ENCODE results near the gene ZNF497.
A peak's percentile ranks its signal among the peaks of the same experiment; 100 is the strongest.

Gene ZNF497

GRCh38 chr19:58305932-58306323 lies 56.6 kb downstream of the ZNF497 start:
- DNase-seq = peak; percentile 84

- peak; percentile 100 for DNase-seq
Measured at GRCh38 chr19:58305065-58305931, 57.3 kb downstream of the ZNF497 start, which contains the start of gene ERVK3-1. Gene ERVK3-1 (plus strand): TSS chr19:58305377. CDS start chr19:58312169, 6,792 bp downstream.

- no peak for DNase-seq
Measured at GRCh38 chr19:58304748-58305064, 57.8 kb downstream of the ZNF497 start.

Measured in OCI-M1 (cell line).